NCI-H524 treated with DMSO at 0.1 percent for 48 hours (cell line): ENCODE results near the gene DUSP5.
A peak's percentile ranks its signal among the peaks of the same experiment; 100 is the strongest.
"Not testable (repeated sequence)": the region's sequence is repeated elsewhere in the genome, so short reads cannot be mapped to it uniquely, and the experiment has no call there.

ENCODE experiments used
- DNase-seq: peaks from one replicate; lab custom pipeline; 2025; lab: John Stamatoyannopoulos, UW

The DUSP5 gene

GRCh38 chr10:110497438-110498086 lies at the start of gene DUSP5:
Gene DUSP5, plus strand, starts transcription at chr10:110497907. Its CDS starts 215 bp downstream, at chr10:110498122.
- DNase-seq: peak; percentile 6

GRCh38 chr10:110448682-110449418 lies 48.9 kb upstream of the DUSP5 start:
- DNase-seq: no peak

- no peak for DNase-seq
These were observed 42.3 kb upstream of the DUSP5 start for GRCh38 chr10:110455446-110455845.

- no peak for DNase-seq
These were observed 41.7 kb upstream of the DUSP5 start for GRCh38 chr10:110456046-110456445.

GRCh38 chr10:110456523-110457091 lies 41.1 kb upstream of the DUSP5 start:
- DNase-seq: no peak

GRCh38 chr10:110457851-110458250 lies 39.9 kb upstream of the DUSP5 start:
- no peak for DNase-seq

- DNase-seq: no peak
These were observed 39.3 kb upstream of the DUSP5 start for GRCh38 chr10:110458266-110458920.

GRCh38 chr10:110459600-110459999 lies 38.1 kb upstream of the DUSP5 start:
- no peak for DNase-seq

GRCh38 chr10:110460111-110460809 lies 37.4 kb upstream of the DUSP5 start:
- no peak for DNase-seq

GRCh38 chr10:110461088-110461487 lies 36.6 kb upstream of the DUSP5 start:
- no peak for DNase-seq

GRCh38 chr10:110461530-110461929 lies 36.2 kb upstream of the DUSP5 start:
- no peak for DNase-seq

GRCh38 chr10:110462166-110463095 lies 35.3 kb upstream of the DUSP5 start:
- no peak for DNase-seq

- DNase-seq: not testable (repeated sequence)
These were observed 29.4 kb upstream of the DUSP5 start for GRCh38 chr10:110468258-110468657.

GRCh38 chr10:110470541-110470940 lies 27.2 kb upstream of the DUSP5 start:
- not testable (repeated sequence) for DNase-seq

GRCh38 chr10:110471566-110472139 lies 26.1 kb upstream of the DUSP5 start:
- DNase-seq: no peak

GRCh38 chr10:110474017-110474416 lies 23.7 kb upstream of the DUSP5 start:
- no peak for DNase-seq

GRCh38 chr10:110474826-110475225 lies 22.9 kb upstream of the DUSP5 start:
- no peak for DNase-seq

GRCh38 chr10:110475722-110476515 lies 21.8 kb upstream of the DUSP5 start:
- no peak for DNase-seq

GRCh38 chr10:110479710-110480109 lies 18.0 kb upstream of the DUSP5 start:
- DNase-seq: no peak

GRCh38 chr10:110480387-110480786 lies 17.3 kb upstream of the DUSP5 start:
- no peak for DNase-seq
